Esophagus squamous epithelium (tissue), 4 donors: Measurements from ENCODE around the gene DNPEP.

Source experiments
- CTCF ChIP-seq, 6 experiments: fragments of 450-650 bp in 4 of 6; fragments of 200-600 bp in 2 of 6; sonication (generic) in 2 of 6; IDR thresholded peaks; one replicate each; pipeline ENCODE4 v1.5.1; 2016 to 2019; ENCODE audit warnings: antibody characterized with exemption in 6 of 6, mild to moderate bottlenecking in 4 of 6, moderate library complexity in 4 of 6
- POLR2A ChIP-seq, 4 donors: fragments of 450-650 bp; IDR thresholded peaks; one replicate each; pipeline ENCODE4 v1.6.1; 2017; ENCODE audit warnings: antibody characterized with exemption in 4 of 4, mild to moderate bottlenecking in 4 of 4, moderate library complexity in 3 of 4

- TF ChIP-seq CTCF (IDR thresholded peaks at IDR 0.05) (no peak), POLR2A (IDR thresholded peaks at IDR 0.05) (no peak)
Measured at GRCh38 chr2:219421323-219421722, 33.6 kb upstream of the DNPEP start.
